HCT116 (cell line): ENCODE results near the gene SORCS2.

Experiments used
- CEBPB ChIP-seq: IDR thresholded peaks from 2 replicates; pipeline ENCODE4 v1.6.1; 2012; ENCODE audit warnings: low read depth
- CTCF ChIP-seq, 3 experiments: fragments of 200-600 bp in 1 of 3; sonication (generic) in 1 of 3; IDR thresholded peaks in 2 of 3; conservative IDR thresholded peaks in 1 of 3; 2 replicates each; pipeline ENCODE4 v1.5.1; 2012 to 2017; ENCODE audit warnings: low read depth in 2 of 3, low read length in 2 of 3, antibody characterized with exemption in 1 of 3, borderline replicate concordance in 1 of 3, control low read depth in 1 of 3, mild to moderate bottlenecking in 1 of 3, mixed read lengths in 1 of 3, mixed run types in 1 of 3, moderate library complexity in 1 of 3; ENCODE audit not compliant: insufficient read depth in 1 of 3
- EGR1 ChIP-seq: IDR thresholded peaks from 2 replicates; pipeline ENCODE4 v1.6.1; 2012; ENCODE audit warnings: low read depth
- EZH2 ChIP-seq: fragments of 200-600 bp; sonication (generic); IDR thresholded peaks from 2 replicates; pipeline ENCODE4 v1.6.1; 2017; ENCODE audit warnings: antibody characterized with exemption, mixed run types
- EZH2phosphoT487 ChIP-seq: fragments of 200-600 bp; IDR thresholded peaks from 2 replicates; pipeline ENCODE4 v1.6.1; 2018; ENCODE audit warnings: antibody characterized with exemption, borderline replicate concordance
- JUND ChIP-seq: IDR thresholded peaks from 2 replicates; pipeline ENCODE4 v1.6.1; 2012
- POLR2AphosphoS5 ChIP-seq: IDR thresholded peaks from 2 replicates; pipeline ENCODE4 v1.6.1; 2011; ENCODE audit warnings: mild to moderate bottlenecking, low read depth, low read length, moderate library complexity
- SIN3A ChIP-seq: IDR thresholded peaks from 2 replicates; pipeline ENCODE4 v1.6.1; 2012; ENCODE audit warnings: low read depth
- ZBTB33 ChIP-seq: IDR thresholded peaks from 2 replicates; pipeline ENCODE4 v1.6.1; 2011; ENCODE audit warnings: mild to moderate bottlenecking, low read length, moderate library complexity; ENCODE audit not compliant: insufficient replicate concordance; ENCODE audit errors: extremely low read depth

GRCh38 chr4:7353046-7353790 lies 160.9 kb downstream of the SORCS2 start:
- TF ChIP-seq CTCF (IDR thresholded peaks at IDR 0.05 in 2 of 3, conservative IDR thresholded peaks at IDR 0.05 in 1 of 3; ENCODE audit: borderline replicate concordance in 1 of 3, insufficient read depth in 1 of 3, low read depth in 2 of 3, low read length in 2 of 3), result no peak
- no peak for TF ChIP-seq EZH2phosphoT487
- TF ChIP-seq JUND, result no peak
- TF ChIP-seq EZH2, result no peak
- no peak for TF ChIP-seq EGR1
- TF ChIP-seq SIN3A, result no peak
- no peak for TF ChIP-seq CEBPB
- TF ChIP-seq POLR2AphosphoS5, result no peak
- TF ChIP-seq ZBTB33, result no peak
